Duodenal mucosa (tissue), 2 donors: Measurements from ENCODE around the gene BOD1L1.

ENCODE experiments used
- H3K27ac ChIP-seq: one replicate; pipeline ENCODE4 v1.7.0; 2013; ENCODE audit warnings: low read depth, low read length
- H3K27me3 ChIP-seq, 2 donors: one replicate each; pipeline ENCODE4 v1.7.0; 2013; ENCODE audit warnings: low read length in 2 of 2, control low read depth in 1 of 2; ENCODE audit not compliant: insufficient read depth in 2 of 2, control insufficient read depth in 1 of 2
- H3K36me3 ChIP-seq, 2 donors: one replicate each; pipeline ENCODE4 v1.7.0; 2013; ENCODE audit warnings: low read length in 2 of 2, control low read depth in 1 of 2; ENCODE audit not compliant: insufficient read depth in 2 of 2, control insufficient read depth in 1 of 2
- H3K4me1 ChIP-seq, 2 donors: one replicate each; pipeline ENCODE4 v1.7.0; 2013; ENCODE audit warnings: low read length in 2 of 2, control low read depth in 1 of 2; ENCODE audit not compliant: insufficient read depth in 2 of 2, control insufficient read depth in 1 of 2
- H3K4me3 ChIP-seq, 2 donors: one replicate each; pipeline ENCODE4 v1.7.0; 2013; ENCODE audit warnings: low read length in 2 of 2, low read depth in 1 of 2
- H3K9ac ChIP-seq, 2 donors: one replicate each; pipeline ENCODE4 v1.7.0; 2013; ENCODE audit warnings: low read length in 2 of 2, low read depth in 1 of 2
- H3K9me3 ChIP-seq, 2 donors: one replicate each; pipeline ENCODE4 v1.7.0; 2013; ENCODE audit warnings: low read length in 2 of 2, control low read depth in 1 of 2; ENCODE audit not compliant: control insufficient read depth in 1 of 2

BOD1L1 gene

DNA sequence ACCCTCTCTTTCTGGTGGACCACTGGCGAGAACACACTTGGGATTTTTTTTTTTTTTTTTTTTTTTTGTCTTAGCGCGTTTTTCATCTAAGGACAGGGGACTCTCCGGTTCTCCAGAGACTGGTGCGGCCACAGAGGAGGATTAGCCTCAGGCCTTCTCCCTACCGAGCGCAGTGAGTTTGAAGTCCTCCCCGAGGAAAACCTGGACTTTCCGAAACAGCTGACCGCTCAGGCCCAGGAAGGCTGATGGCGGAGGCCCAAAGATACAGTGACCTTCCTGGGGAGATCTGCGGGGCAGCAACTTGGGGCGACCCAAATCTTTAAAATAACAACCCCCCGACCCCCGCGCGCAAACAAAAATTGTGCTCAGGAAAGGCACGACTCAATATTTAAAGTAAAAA lies 92.4 kb downstream of the BOD1L1 start:
- H3K27ac ChIP-seq, result no peak overlapping the region
- H3K9ac ChIP-seq, result no peak overlapping the region
- H3K4me1 ChIP-seq, result no peaks in the 10 kb centered on the region
- H3K36me3 ChIP-seq, result no peaks in the 10 kb centered on the region
- H3K9me3 ChIP-seq, result no peaks in the 10 kb centered on the region
- peaks cover 88 to 98% of the 10 kb centered on the region in 2 donors for H3K27me3 ChIP-seq
- no peak overlapping the region for H3K4me3 ChIP-seq

DNA sequence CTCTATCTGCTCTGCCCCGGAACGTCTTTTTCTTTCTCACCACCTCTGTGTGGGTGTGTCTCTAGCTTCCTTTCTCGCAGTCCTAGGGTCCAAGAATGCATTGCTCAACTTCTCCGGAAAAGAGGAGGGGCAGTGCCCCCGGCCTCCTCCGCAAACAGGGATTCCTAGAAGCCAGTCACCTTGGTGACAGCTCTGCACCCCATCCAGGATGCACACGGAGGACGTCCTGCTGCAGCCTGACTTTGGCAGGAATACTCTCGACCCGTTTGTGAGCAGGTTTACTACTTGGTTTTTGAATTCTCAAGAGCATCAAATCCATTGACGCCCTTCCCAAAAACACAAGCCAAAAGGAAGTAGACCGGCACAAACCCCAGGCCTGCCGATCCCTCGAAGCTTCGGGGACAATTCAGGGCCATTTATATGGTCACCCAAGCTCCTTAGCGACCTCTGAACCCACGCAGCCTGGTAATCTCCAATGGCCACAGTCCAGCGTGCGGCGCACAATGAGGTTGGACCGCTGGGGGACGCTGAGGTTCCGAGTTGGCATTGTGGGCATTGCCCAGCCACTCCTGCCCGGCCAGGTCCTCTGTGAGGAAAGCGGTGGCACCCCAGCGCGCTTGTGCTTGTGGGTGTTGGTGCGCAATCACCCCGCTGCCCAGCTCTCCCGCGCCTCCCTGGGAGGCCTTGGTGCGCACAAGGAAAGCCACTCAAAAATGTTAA lies 93.0 kb downstream of the BOD1L1 start:
- Histone ChIP-seq H3K9me3 (no peaks in the 10 kb centered on the region), H3K4me3 (no peak overlapping the region), H3K4me1 (no peaks in the 10 kb centered on the region), H3K27me3 (peaks cover 88 to 98% of the 10 kb centered on the region in 2 donors), H3K27ac (no peak overlapping the region), H3K36me3 (no peaks in the 10 kb centered on the region), H3K9ac (no peak overlapping the region)

DNA sequence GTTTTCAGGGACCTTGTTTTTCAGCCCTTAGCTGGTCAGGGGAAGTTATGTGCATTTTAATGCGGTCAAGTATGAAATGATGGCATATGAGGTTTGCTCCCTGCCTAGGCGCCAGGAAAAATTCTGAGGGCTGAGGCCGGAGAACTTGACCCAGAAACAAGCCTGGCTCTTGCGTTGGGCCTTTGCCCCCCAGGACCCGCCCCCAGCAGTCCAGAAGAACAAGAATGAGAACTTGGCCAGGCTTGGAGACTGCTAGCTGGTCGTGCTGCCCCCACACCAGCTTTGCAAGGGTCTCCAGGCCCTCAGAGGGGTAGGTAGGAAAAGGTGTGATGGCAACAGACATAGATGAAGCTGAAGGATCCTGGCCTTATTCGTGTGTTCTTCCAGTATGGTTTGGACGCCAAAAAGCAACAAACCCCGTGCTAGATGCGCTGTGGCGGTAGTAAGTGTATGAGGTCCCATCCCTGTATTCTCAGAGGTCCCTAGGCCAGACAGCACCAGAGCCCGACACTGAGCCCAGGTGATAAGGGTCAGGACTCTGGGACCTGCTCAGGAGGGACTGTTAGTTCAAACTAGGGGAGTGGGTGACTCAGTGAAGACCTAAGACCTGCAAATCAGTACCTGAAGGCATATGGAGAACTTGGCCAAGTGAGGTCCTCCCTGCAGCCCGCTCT lies 93.7 kb downstream of the BOD1L1 start:
- Histone ChIP-seq H3K27me3 (peaks cover 88 to 98% of the 10 kb centered on the region in 2 donors), H3K4me3 (no peak overlapping the region), H3K9ac (no peak overlapping the region), H3K36me3 (no peaks in the 10 kb centered on the region), H3K9me3 (no peaks in the 10 kb centered on the region), H3K27ac (no peak overlapping the region), H3K4me1 (no peaks in the 10 kb centered on the region)

DNA sequence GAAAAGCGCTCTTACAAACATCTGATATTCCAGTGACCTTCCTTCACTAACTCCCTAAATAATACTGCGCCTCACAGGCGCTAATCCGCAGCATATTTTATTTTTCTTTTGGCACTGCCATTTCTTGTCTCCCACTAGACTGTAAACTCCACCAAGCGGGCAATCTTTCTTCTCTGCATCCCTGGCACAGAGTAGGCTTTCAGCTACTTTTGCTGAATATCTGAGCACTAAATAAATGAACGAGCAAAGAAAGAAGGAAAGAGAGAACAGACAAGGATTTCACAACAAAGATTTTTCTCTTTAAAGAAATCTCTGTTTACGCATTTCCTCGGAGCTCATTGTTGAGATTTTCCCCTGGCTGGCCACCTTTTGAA lies 95.9 kb downstream of the BOD1L1 start:
- Histone ChIP-seq H3K9ac (no peak overlapping the region), H3K4me1 (no peaks in the 10 kb centered on the region), H3K36me3 (no peaks in the 10 kb centered on the region), H3K4me3 (no peak overlapping the region), H3K9me3 (no peaks in the 10 kb centered on the region), H3K27ac (no peak overlapping the region), H3K27me3 (peaks cover 87 to 96% of the 10 kb centered on the region in 2 donors)

DNA sequence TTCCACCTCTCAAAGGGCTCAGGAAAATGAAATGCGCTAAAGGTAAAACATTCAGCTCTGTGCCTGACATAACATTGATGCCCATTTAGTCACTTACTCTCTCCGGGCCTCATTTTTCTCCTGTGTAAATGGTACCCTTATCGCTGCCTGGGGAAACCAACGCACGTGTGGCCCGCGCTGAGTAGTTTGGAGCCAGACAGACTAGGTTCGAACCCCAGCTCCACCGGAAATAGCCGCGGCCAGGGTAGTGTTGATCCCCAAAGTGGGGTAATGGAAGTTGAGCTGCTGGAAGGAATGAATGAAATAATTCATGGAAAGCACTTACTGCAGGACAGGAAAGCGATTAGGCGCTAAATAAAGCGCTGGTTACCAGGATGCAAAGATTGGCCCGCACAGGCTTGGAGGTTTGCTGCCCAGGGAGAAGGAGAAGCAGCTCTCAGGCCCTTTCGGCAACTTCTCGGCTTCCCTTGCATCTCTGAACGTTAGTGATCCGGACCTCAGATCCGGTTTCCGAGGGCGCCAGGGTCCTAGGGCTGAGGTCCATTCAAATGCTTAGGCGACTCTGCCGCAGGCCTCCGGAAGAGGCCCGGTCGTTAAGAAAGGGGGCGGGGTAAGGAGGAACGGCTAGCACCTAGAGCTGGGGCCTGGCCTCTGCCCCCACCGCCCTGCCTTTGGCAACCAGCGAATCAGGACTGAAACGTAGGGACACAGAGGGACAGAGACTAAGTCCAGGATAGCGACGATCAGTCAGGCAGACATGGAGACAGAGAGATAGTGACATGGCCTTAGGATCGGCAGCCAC lies 96.5 kb downstream of the BOD1L1 start:
- H3K36me3 ChIP-seq, result no peaks in the 10 kb centered on the region
- H3K9ac ChIP-seq, result no peak overlapping the region
- H3K27me3 ChIP-seq, result peaks cover 86 to 96% of the 10 kb centered on the region in 2 donors
- no peaks in the 10 kb centered on the region for H3K4me1 ChIP-seq
- H3K9me3 ChIP-seq, result no peaks in the 10 kb centered on the region
- no peak overlapping the region for H3K4me3 ChIP-seq
- H3K27ac ChIP-seq, result no peak overlapping the region

DNA sequence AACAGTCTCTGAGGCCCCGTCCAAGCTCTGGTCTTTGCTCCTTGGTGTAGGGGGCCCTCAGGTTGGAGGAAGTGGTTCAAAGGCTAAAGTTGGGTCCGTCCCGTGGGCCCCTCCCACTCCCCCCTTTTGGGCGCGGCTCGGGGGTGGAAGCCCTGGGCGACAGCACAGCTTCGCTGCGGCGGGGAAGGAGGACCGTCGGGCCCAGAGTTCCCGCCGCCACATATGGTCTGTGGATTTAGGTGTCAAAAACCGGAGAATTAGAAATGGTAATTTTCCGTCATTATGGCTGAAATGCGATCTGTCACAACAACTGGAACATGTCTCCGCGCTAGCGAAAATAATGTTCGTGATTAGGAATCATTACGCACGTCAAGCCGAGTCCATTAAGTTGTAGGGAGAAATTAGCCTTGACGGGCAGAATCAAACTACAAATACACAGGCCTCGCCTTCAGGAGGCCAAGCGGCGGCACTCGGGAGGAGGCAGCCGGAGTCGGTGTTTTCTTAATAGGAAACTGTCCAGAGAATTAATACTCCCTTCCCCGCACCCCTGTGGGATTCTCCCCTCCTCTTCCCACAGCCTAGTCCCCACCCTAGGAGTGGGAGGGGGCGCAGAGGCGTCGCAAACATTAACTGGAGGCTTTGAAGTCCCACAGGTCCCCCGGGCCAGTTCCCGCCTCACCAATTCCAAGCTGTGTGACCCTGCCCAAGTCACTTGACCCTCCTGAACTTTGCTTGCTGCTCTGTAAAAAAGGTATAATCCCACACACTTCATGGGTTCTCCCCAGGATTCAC lies 98.2 kb downstream of the BOD1L1 start:
- H3K27me3 ChIP-seq, result peaks cover 91 to 96% of the 10 kb centered on the region in 2 donors
- peaks cover 4 to 5% of the 10 kb centered on the region in 2 donors for H3K9me3 ChIP-seq
- H3K4me3 ChIP-seq, result no peak overlapping the region
- H3K9ac ChIP-seq, result no peak overlapping the region
- no peak overlapping the region for H3K27ac ChIP-seq
- no peaks in the 10 kb centered on the region for H3K4me1 ChIP-seq
- H3K36me3 ChIP-seq, result no peaks in the 10 kb centered on the region

DNA sequence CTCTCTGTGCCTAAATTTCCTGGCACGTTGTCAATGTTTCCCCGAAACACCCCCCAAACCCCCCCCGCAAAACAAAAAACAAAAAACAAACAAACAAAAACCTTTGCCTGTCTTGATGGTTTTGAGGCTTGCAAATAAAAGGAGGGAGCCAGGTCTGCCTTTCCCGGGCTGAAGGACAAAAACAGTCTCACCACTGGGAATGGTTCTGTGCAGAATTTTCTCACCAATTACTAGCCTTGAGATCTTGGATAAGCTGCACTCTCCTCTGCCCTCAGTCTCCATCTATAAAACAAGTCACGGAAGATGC lies 98.8 kb downstream of the BOD1L1 start:
- peaks cover 90 to 96% of the 10 kb centered on the region in 2 donors for H3K27me3 ChIP-seq
- no peak overlapping the region for H3K4me3 ChIP-seq
- H3K9me3 ChIP-seq, result peaks cover 7 to 9% of the 10 kb centered on the region in 2 donors
- no peaks in the 10 kb centered on the region for H3K4me1 ChIP-seq
- no peaks in the 10 kb centered on the region for H3K36me3 ChIP-seq
- H3K9ac ChIP-seq, result no peak overlapping the region
- H3K27ac ChIP-seq, result no peak overlapping the region

DNA sequence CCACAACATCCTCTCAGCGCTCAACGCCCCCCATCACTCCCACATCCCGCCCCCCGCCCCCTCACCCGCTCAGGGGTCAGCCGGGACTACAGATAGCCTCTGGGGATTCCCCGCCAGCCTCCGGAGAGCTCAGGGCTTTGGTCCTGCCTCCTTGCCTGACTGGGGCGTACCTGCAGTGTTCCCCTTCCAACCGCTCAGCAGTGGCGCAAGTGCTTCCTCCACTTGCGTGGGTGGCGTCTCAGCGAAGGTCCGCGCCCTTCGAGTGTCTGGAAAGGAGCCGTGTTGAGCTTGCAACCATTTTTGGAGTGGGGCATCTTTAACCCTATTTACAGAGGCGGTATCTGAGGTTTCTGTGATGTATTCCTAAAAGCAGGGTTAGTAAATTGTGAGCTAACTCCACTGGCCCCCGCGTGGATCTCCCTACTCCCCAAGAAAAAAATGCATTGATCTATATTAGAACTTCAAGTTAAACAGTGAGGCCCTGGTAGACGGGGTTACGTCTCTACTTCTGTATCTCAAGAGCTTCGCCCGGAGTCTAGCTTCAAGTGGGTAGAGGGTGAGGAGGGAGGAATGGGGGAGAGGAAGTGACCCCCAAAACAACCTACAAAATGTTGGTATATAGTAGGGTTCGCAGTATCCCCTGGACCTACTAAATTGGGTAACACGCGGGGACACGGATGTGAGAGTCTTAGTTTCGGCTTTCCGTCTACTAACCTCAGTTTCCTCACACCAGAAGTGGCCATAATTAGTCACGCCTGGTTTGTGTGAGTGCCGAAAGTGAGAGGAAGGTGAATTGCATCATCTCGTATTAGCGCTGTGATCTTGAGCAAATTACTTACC lies 99.3 kb downstream of the BOD1L1 start:
- peaks cover 90 to 96% of the 10 kb centered on the region in 2 donors for H3K27me3 ChIP-seq
- no peak overlapping the region for H3K4me3 ChIP-seq
- no peaks in the 10 kb centered on the region for H3K36me3 ChIP-seq

DNA sequence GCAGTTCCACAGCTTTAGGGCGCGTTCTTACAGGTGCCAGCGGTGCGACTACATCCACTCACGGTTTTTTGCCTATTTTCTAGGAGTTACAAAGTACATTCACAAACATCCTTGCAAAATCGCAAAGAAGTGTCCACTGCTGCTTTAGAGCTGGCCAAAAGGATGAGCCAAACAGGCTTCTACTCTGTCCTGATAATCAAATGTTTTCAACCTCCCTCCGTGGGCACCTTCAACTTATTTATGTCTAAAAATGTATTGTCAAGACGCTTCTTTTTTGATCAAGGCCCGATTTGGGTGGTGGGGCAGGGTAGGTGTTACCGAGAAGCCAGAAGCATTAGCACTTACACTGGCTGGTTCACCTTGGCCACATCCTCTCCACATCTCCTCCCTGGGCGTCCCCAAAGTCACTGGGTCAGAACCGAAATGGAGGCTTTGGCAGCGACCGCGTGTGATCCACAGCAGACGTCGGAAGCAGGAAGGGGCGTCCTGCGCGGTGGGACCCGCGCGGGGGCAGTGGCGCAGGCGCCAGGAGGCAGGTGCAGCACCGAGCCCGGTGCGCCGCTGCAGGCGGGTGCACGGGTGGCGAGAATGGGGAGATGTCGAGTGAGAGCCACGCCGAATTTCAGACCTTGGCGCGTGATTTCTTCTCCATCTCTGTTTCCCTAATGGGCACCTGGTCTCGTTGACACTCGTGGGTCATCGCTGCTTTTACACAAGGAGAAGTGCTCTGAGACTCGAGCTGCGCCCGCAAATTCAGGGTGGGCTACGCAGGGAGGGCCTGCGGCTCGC lies 100.1 kb downstream of the BOD1L1 start:
- H3K36me3 ChIP-seq, result no peaks in the 10 kb centered on the region
- no peaks in the 10 kb centered on the region for H3K4me1 ChIP-seq
- H3K9me3 ChIP-seq, result peaks cover 7 to 9% of the 10 kb centered on the region in 2 donors
- no peak overlapping the region for H3K4me3 ChIP-seq
- no peak overlapping the region for H3K27ac ChIP-seq
- no peak overlapping the region for H3K9ac ChIP-seq
- peaks cover 90 to 96% of the 10 kb centered on the region in 2 donors for H3K27me3 ChIP-seq

More for the DNA sequence above, 99.3 kb downstream of the BOD1L1 start:
- no peak overlapping the region for H3K9ac ChIP-seq
- H3K27ac ChIP-seq, result no peak overlapping the region
- H3K9me3 ChIP-seq, result peaks cover 7 to 9% of the 10 kb centered on the region in 2 donors
- no peaks in the 10 kb centered on the region for H3K4me1 ChIP-seq
